ENCODE data around the gene GUK1. TPM values are rescaled to one million over a fixed set of nuclear protein-coding genes. Genes with fewer than 3 reads are reported as not detected.

The GUK1 gene
- total and polyA plus RNA-seq, 2 donors (not counting 1 experiment from before 2014, with no cell fraction given), result 125 to 356 TPM

DNA sequence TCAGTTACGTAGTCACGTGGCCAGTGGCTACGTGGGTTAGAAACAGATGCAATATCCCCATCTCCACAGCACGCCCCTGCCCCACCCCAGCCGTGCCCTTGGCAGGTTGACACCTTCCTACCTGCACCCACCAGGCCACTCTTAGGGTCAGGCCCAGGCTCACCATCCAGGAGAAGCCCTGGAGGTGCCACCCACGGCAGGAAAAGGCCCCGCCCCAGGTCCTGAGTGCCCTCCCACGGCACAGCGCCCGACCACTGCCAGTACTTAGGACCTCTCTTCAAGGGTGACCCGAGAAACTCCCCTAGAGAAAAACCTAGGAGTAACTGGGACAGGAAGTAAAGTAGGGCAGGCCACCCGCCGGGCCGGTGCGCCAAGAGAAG lies 38.5 kb upstream of the GUK1 start:
- H4K20me1 ChIP-seq (ENCODE audit: control insufficient read depth, insufficient read depth, low read length, poor library complexity, severe bottlenecking), result peaks cover 55% of the 10 kb centered on the region
- no peak for ATAC-seq (ENCODE audit: low read depth)
- H3K4me1 ChIP-seq (ENCODE audit: control insufficient read depth in 2 of 2, insufficient read depth in 2 of 2, low read length in 2 of 2), result peaks cover 17 to 24% of the 10 kb centered on the region in 2 donors
- H3K27me3 ChIP-seq (replicated peaks in 1 of 4; ENCODE audit: control extremely low read depth in 1 of 4, control insufficient read depth in 3 of 4, insufficient read depth in 4 of 4, low read length in 3 of 4), result no peaks in the 10 kb centered on the region
- peaks cover 22% of the 10 kb centered on the region for H3K79me2 ChIP-seq (ENCODE audit: control insufficient read depth, insufficient read depth, low read length)
- peak; percentile 43 for DNase-seq
- TF ChIP-seq EZH2 (IDR thresholded peaks at IDR 0.05; ENCODE audit: borderline replicate concordance, insufficient read depth, low read depth, low read length, poor library complexity, severe bottlenecking), result no peak
- TF ChIP-seq, protein P1, sequence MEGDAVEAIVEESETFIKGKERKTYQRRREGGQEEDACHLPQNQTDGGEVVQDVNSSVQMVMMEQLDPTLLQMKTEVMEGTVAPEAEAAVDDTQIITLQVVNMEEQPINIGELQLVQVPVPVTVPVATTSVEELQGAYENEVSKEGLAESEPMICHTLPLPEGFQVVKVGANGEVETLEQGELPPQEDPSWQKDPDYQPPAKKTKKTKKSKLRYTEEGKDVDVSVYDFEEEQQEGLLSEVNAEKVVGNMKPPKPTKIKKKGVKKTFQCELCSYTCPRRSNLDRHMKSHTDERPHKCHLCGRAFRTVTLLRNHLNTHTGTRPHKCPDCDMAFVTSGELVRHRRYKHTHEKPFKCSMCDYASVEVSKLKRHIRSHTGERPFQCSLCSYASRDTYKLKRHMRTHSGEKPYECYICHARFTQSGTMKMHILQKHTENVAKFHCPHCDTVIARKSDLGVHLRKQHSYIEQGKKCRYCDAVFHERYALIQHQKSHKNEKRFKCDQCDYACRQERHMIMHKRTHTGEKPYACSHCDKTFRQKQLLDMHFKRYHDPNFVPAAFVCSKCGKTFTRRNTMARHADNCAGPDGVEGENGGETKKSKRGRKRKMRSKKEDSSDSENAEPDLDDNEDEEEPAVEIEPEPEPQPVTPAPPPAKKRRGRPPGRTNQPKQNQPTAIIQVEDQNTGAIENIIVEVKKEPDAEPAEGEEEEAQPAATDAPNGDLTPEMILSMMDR (IDR thresholded peaks at IDR 0.05), result no peak
- Mint-ChIP-seq H3K9me3 (ENCODE audit: insufficient read depth) (no peaks in the 10 kb centered on the region), H3K27ac (peak overlapping the region; percentile 87), H3K4me1 (peaks cover 25% of the 10 kb centered on the region), H3K4me3 (peak overlapping the region; percentile 80), H3K27me3 (no peaks in the 10 kb centered on the region)
- H3K4me2 ChIP-seq (replicated peaks; ENCODE audit: low read depth, low read length, poor library complexity, severe bottlenecking), result peak overlapping the region; percentile 91
- WGBS (ENCODE audit: insufficient coverage), result 56% methylated on average over 11 of the region's 15 CpGs
- peaks cover 1 to 48% of the 10 kb centered on the region in 2 experiments for H3K36me3 ChIP-seq (replicated peaks in 1 of 2; ENCODE audit: control extremely low read depth in 1 of 2, control insufficient read depth in 1 of 2, extremely low read depth in 1 of 2, insufficient read depth in 2 of 2, low read length in 1 of 2)
- ChIA-PET CTCF (interaction anchor here (0.9 to 1.5 kb wide), 3 partner anchors 9 to 36 kb away, joined by 3 read pairs; no protein-coding TSS in a partner anchor), POLR2A (interaction anchor here (0.8 kb wide), 1 partner anchor 19 kb away, joined by 3 read pairs; the partner anchor contains the start of gene ARF1)
- intact Hi-C loops (cut with micrococcal nuclease), result loop anchor here (10.0 kb wide), 2 partner anchors 173 to 1403 kb away; partner anchors contain the start of gene NUP133
- peak overlapping the region; percentile 99 for H2AFZ ChIP-seq (ENCODE audit: insufficient read depth, low read depth, low read length, poor library complexity, severe bottlenecking)
- H3K4me3 ChIP-seq (ENCODE audit: control extremely low read depth in 1 of 5, extremely low read depth in 1 of 5, insufficient read depth in 1 of 5, low read depth in 2 of 5, low read length in 4 of 5), result peak overlapping the region in 3 of 5 experiments; percentile 81 to 95 (median 89)
- peak overlapping the region; percentile 96 for H3K9ac ChIP-seq (ENCODE audit: low read length)
- H3K27ac ChIP-seq (ENCODE audit: low read length in 2 of 2), result peak overlapping the region; percentile 25 to 62
- H3K9me3 ChIP-seq (ENCODE audit: control extremely low read depth in 1 of 3, control insufficient read depth in 2 of 3, insufficient read depth in 1 of 3, low read length in 2 of 3), result peaks cover 0 to 2% (median 0%) of the 10 kb centered on the region in 3 donors

All from B cell (primary cell).